OCI-LY7 (cell line): ENCODE measurements around the gene HSPA1L.

ENCODE experiments used
- EZH2phosphoT487 ChIP-seq: fragments of 200-600 bp; sonication (generic); IDR thresholded peaks from 2 replicates; pipeline ENCODE4 v1.6.1; 2018; ENCODE audit warnings: low read depth, borderline replicate concordance, mild to moderate bottlenecking, mixed run types, antibody characterized with exemption, low read length, moderate library complexity, mixed read lengths
- TF ChIP-seq, protein P1 (sequence below): fragments of 200-600 bp; sonication (generic); conservative IDR thresholded peaks from 2 replicates; pipeline ENCODE4 v1.5.1; 2014; ENCODE audit warnings: mild to moderate bottlenecking, antibody characterized with exemption, low read length, moderate library complexity, mixed read lengths

DNA sequence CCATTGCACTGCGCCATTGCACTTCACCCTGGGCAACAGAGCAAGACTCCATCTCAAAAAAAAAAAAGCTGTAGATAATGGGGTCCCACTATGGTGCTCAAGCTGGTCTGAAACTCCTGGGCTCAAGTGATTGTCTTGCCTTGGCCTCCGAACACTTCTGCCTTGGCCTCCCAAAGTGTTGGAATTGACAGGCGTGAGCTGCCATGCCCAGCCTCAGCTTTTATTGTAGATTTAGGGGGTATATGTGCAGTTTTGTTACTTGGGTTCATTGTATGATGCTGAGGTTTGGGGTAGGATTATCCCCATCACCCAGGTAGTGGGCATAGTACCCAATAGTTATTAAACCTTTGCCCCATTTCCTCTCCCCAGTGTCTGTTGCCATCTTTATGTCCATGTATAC is 23.9 kb upstream of the HSPA1L start:
- TF ChIP-seq, protein P1, sequence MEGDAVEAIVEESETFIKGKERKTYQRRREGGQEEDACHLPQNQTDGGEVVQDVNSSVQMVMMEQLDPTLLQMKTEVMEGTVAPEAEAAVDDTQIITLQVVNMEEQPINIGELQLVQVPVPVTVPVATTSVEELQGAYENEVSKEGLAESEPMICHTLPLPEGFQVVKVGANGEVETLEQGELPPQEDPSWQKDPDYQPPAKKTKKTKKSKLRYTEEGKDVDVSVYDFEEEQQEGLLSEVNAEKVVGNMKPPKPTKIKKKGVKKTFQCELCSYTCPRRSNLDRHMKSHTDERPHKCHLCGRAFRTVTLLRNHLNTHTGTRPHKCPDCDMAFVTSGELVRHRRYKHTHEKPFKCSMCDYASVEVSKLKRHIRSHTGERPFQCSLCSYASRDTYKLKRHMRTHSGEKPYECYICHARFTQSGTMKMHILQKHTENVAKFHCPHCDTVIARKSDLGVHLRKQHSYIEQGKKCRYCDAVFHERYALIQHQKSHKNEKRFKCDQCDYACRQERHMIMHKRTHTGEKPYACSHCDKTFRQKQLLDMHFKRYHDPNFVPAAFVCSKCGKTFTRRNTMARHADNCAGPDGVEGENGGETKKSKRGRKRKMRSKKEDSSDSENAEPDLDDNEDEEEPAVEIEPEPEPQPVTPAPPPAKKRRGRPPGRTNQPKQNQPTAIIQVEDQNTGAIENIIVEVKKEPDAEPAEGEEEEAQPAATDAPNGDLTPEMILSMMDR: no peak
- no peak for TF ChIP-seq EZH2phosphoT487
